B cell (primary cell): ENCODE results near the gene ERBB3. TPM values are rescaled to one million over a fixed set of nuclear protein-coding genes. Genes with fewer than 3 reads are reported as not detected.

Experiments
- ATAC-seq: fragments of 200-7000 bp; cut with Tn5 transposase; one replicate; pipeline ENCODE4 v1.10.0; 2021; ENCODE audit warnings: low read depth, mild to moderate bottlenecking, moderate number of reproducible peaks, moderate library complexity
- CTCF ChIA-PET: fragments of 350-600 bp; sonication (Branson Sonifier 250); formaldehyde crosslinking; loops from one replicate; lab custom pipeline; 2021; ENCODE audit warnings: antibody characterized with exemption, inconsistent platforms; lab: Charles Lee
- POLR2A ChIA-PET: fragments of 350-600 bp; sonication (Branson Sonifier 250); formaldehyde crosslinking; loops from one replicate; lab custom pipeline; 2021; ENCODE audit warnings: antibody characterized with exemption; lab: Charles Lee
- DNase-seq: peaks from one replicate; pipeline ENCODE4 v3.0.0; 2013
- H2AFZ ChIP-seq: 2 replicates; pipeline ENCODE4 v1.6.1; 2012; ENCODE audit warnings: mild to moderate bottlenecking, low read depth, low read length; ENCODE audit not compliant: insufficient read depth, poor library complexity, severe bottlenecking
- H3K27ac ChIP-seq, 2 donors: 1 replicate in 1 of 2; 2 replicates in 1 of 2; pipeline ENCODE4 v1.5.1; 2012 to 2013; ENCODE audit warnings: low read length in 2 of 2, mild to moderate bottlenecking in 2 of 2, moderate library complexity in 1 of 2
- H3K27me3 ChIP-seq, 4 experiments: fragments of 200-600 bp in 1 of 4; sonication (generic) in 1 of 4; replicated peaks in 1 of 4; 1 replicate in 2 of 4; 2 replicates in 2 of 4; pipeline versions ENCODE4 v1.6.1 to v1.7.0; 2013 to 2016; ENCODE audit warnings: low read length in 3 of 4, mild to moderate bottlenecking in 2 of 4, mixed read lengths in 1 of 4, moderate library complexity in 1 of 4; ENCODE audit not compliant: insufficient read depth in 4 of 4, control insufficient read depth in 3 of 4; ENCODE audit errors: control extremely low read depth in 1 of 4
- H3K36me3 ChIP-seq, 2 experiments: replicated peaks in 1 of 2; 1 replicate in 1 of 2; 2 replicates in 1 of 2; pipeline versions ENCODE4 v1.6.1 to v1.7.1; 2013; ENCODE audit warnings: low read length in 1 of 2; ENCODE audit not compliant: insufficient read depth in 2 of 2, control insufficient read depth in 1 of 2; ENCODE audit errors: control extremely low read depth in 1 of 2, extremely low read depth in 1 of 2
- H3K4me1 ChIP-seq, 2 donors: fragments of 200-600 bp in 1 of 2; sonication (generic) in 1 of 2; 1 replicate in 1 of 2; 2 replicates in 1 of 2; pipeline versions ENCODE4 v1.5.1 to v1.6.1; 2013 to 2017; ENCODE audit warnings: low read length in 2 of 2; ENCODE audit not compliant: control insufficient read depth in 2 of 2, insufficient read depth in 2 of 2
- H3K4me2 ChIP-seq: replicated peaks from 2 replicates; pipeline ENCODE3; 2012; ENCODE audit warnings: mild to moderate bottlenecking, low read depth, low read length; ENCODE audit not compliant: poor library complexity, severe bottlenecking
- H3K4me3 ChIP-seq, 5 experiments: fragments of 200-600 bp in 1 of 5; sonication (generic) in 1 of 5; 1 replicate in 3 of 5; 2 replicates in 2 of 5; pipeline versions ENCODE4 v1.5.1 to v1.7.0; 2011 to 2016; ENCODE audit warnings: low read length in 4 of 5, mild to moderate bottlenecking in 4 of 5, low read depth in 2 of 5, control low read depth in 1 of 5, moderate library complexity in 1 of 5; ENCODE audit not compliant: insufficient read depth in 1 of 5; ENCODE audit errors: control extremely low read depth in 1 of 5, extremely low read depth in 1 of 5
- H3K79me2 ChIP-seq: fragments of 200-600 bp; sonication (generic); one replicate; pipeline ENCODE4 v1.6.0; 2016; ENCODE audit warnings: low read length; ENCODE audit not compliant: control insufficient read depth, insufficient read depth
- H3K9ac ChIP-seq: fragments of 200-600 bp; sonication (generic); 2 replicates; pipeline ENCODE4 v1.6.1; 2017; ENCODE audit warnings: mild to moderate bottlenecking, low read length, moderate library complexity
- H3K9me3 ChIP-seq, 3 donors: one replicate each; pipeline versions ENCODE4 v1.6.1 to v1.7.1; 2013; ENCODE audit warnings: low read length in 2 of 3; ENCODE audit not compliant: control insufficient read depth in 2 of 3, insufficient read depth in 1 of 3; ENCODE audit errors: control extremely low read depth in 1 of 3
- H4K20me1 ChIP-seq: 2 replicates; pipeline ENCODE4 v1.6.0; 2012; ENCODE audit warnings: mild to moderate bottlenecking, low read length; ENCODE audit not compliant: insufficient read depth, control insufficient read depth, poor library complexity, severe bottlenecking
- H3K27ac Mint-ChIP-seq: one replicate; pipeline ENCODE4 v1.8.0; 2021; ENCODE audit warnings: mixed read lengths
- H3K27me3 Mint-ChIP-seq: one replicate; pipeline ENCODE4 v1.8.0; 2021; ENCODE audit warnings: mixed read lengths
- H3K4me1 Mint-ChIP-seq: one replicate; pipeline ENCODE4 v1.8.0; 2021; ENCODE audit warnings: mixed read lengths
- H3K4me3 Mint-ChIP-seq: one replicate; pipeline ENCODE4 v1.8.0; 2021; ENCODE audit warnings: mixed read lengths
- H3K9me3 Mint-ChIP-seq: one replicate; pipeline ENCODE4 v1.8.0; 2022; ENCODE audit warnings: mixed read lengths; ENCODE audit not compliant: insufficient read depth
- CTCF ChIP-seq: fragments of 200-600 bp; IDR thresholded peaks from one replicate; pipeline ENCODE4 v1.8.0; 2022; ENCODE audit warnings: antibody characterized with exemption, mild to moderate bottlenecking
- EZH2 ChIP-seq: IDR thresholded peaks from 2 replicates; pipeline ENCODE4 v1.6.1; 2012; ENCODE audit warnings: borderline replicate concordance, low read depth, mild to moderate bottlenecking, moderate library complexity, low read length; ENCODE audit not compliant: insufficient read depth, poor library complexity, severe bottlenecking
- WGBS: methylation state at CpG from one replicate; pipeline ENCODE4 v1.1.5; 2013; ENCODE audit warnings: missing lambda C conversion rate; ENCODE audit not compliant: insufficient coverage; 5-methylcytosine and 5-hydroxymethylcytosine counted together
- intact Hi-C: fragments of 100-400 bp; cut with micrococcal nuclease; formaldehyde crosslinking; loops from one replicate; pipeline ENCODE4 v1.10.0; 2022
- polyA plus RNA-seq: library from polyadenylated mRNA; depleted of rRNA; stranded (reverse); fragments of >200 nt; gene quantifications from 2 replicates; pipeline ENCODE4 v1.2.3, GENCODE V29; 2012
- total RNA-seq, 2 donors: library from RNA; stranded (reverse); fragments of 120-200 nt in 1 of 2; gene quantifications; 1 replicate in 1 of 2; 2 replicates in 1 of 2; pipeline versions ENCODE4 v1.2.3 to v1.2.4, GENCODE V29; 2013 to 2022

The ERBB3 gene
- total and polyA plus RNA-seq, 2 donors (not counting 1 experiment from before 2014, with no cell fraction given) = 0.10 TPM; not detected in 1

- Histone ChIP-seq H3K9ac (no peak overlapping the region), H3K79me2 (peaks cover 15% of the 10 kb centered on the region), H3K36me3 (peaks cover 0 to 65% of the 10 kb centered on the region in 2 experiments), H3K27me3 (no peaks in the 10 kb centered on the region), H3K4me2 (no peak overlapping the region), H3K4me1 (peaks cover 7 to 11% of the 10 kb centered on the region in 2 donors), H2AFZ (no peak overlapping the region), H3K9me3 (no peaks in the 10 kb centered on the region), H3K4me3 (no peak overlapping the region), H3K27ac (no peak overlapping the region), H4K20me1 (no peaks in the 10 kb centered on the region)
- TF ChIP-seq CTCF = no peak
- Mint-ChIP-seq H3K4me3 (no peak overlapping the region), H3K27ac (no peak overlapping the region), H3K4me1 (peaks cover 14% of the 10 kb centered on the region), H3K9me3 (no peaks in the 10 kb centered on the region), H3K27me3 (no peaks in the 10 kb centered on the region)
- POLR2A ChIA-PET = interaction anchor here (0.6 kb wide), 1 partner anchor 103 kb away, joined by 3 read pairs; no protein-coding TSS in a partner anchor
- ATAC-seq (no peak), DNase-seq (no peak)
- 94% methylated on average over 3 of the region's 5 CpGs for whole genome bisulfite sequencing
- CTCF ChIA-PET = interaction anchor here (1.0 kb wide), 1 partner anchor 9 kb away, joined by 5 read pairs; no protein-coding TSS in a partner anchor
- intact Hi-C loops = no loop called here
Observed at GRCh38 chr12:56110571-56110970, 30.6 kb downstream of the ERBB3 start.

GRCh38 chr12:56114084-56114483 is 34.1 kb downstream of the ERBB3 start:
- H3K27ac ChIP-seq = no peak overlapping the region
- DNase-seq (no peak), ATAC-seq (no peak)
- peak overlapping the region; percentile 45 for H3K4me3 Mint-ChIP-seq
- H3K79me2 ChIP-seq = peaks cover 9% of the 10 kb centered on the region
- H3K4me3 ChIP-seq = no peak overlapping the region
- peaks cover 25% of the 10 kb centered on the region for H3K4me1 Mint-ChIP-seq
- peak overlapping the region; percentile 61 for H3K27ac Mint-ChIP-seq
- ChIA-PET POLR2A (no interaction called here), CTCF (interaction anchor here (0.7 kb wide), 1 partner anchor 825 kb away, joined by 3 read pairs; no protein-coding TSS in a partner anchor)
- no peak overlapping the region for H2AFZ ChIP-seq
- TF ChIP-seq CTCF (no peak), EZH2 (no peak)
- H4K20me1 ChIP-seq = no peaks in the 10 kb centered on the region
- H3K27me3 ChIP-seq = no peaks in the 10 kb centered on the region
- no peaks in the 10 kb centered on the region for H3K27me3 Mint-ChIP-seq
- H3K4me2 ChIP-seq = no peak overlapping the region
- no peak overlapping the region for H3K9ac ChIP-seq
- H3K9me3 ChIP-seq = no peaks in the 10 kb centered on the region
- peaks cover 0 to 47% of the 10 kb centered on the region in 2 experiments for H3K36me3 ChIP-seq
- intact Hi-C loops = no loop called here
- no peaks in the 10 kb centered on the region for H3K9me3 Mint-ChIP-seq
- WGBS = no CpG with 5 or more reads among the region's 1 CpG
- peaks cover 9 to 22% of the 10 kb centered on the region in 2 donors for H3K4me1 ChIP-seq
